HG03060 (cell line): Measurements from ENCODE around the gene PPP1R12C.

Experiments used
- ATAC-seq: cut with Tn5 transposase; IDR thresholded peaks from one replicate; pipeline ENCODE4 v1.9.1; 2021; ENCODE audit warnings: low read depth, moderate number of reproducible peaks; ENCODE audit not compliant: unreplicated experiment

Gene PPP1R12C

DNA sequence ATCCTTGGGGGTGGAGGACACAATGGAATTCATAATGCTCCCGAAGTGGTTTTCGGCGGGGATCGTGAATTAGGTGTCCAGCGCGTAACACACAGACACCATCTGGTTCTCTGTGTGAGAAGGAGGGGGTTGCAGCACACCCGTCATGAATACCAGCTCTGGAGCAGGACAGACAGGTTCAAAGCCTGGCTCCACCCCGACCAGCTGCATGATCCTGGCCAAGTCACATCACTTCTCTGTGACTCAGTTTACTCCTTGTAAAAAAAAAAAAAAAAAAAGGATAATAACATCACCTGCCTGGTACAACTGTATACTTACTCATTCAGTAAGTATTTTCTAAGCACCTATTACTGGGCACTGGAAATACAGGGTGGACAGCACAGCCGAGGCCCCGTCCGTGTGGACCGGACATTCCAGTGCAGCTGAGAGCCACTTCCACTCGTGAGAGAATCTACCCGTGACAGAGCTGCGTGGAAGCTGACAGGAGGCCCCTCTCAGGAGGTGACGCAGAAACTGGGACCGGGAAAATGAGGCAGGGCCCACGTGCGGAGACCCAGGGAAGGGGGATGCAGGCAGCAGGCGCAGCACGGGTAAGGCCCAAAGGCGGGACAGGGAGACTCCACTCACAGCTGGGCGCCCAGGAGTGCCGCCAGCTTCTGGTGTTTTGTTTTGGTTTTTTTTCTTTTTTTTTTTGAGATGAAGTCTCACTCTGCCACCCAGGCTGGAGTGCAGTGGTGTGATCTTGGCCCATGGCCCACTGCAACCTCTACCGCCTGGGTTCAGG, 66.5 kb downstream of the PPP1R12C start:
- no peak for ATAC-seq

GRCh38 chr19:55048446-55048845, 69.0 kb downstream of the PPP1R12C start:
- no peak for ATAC-seq

DNA sequence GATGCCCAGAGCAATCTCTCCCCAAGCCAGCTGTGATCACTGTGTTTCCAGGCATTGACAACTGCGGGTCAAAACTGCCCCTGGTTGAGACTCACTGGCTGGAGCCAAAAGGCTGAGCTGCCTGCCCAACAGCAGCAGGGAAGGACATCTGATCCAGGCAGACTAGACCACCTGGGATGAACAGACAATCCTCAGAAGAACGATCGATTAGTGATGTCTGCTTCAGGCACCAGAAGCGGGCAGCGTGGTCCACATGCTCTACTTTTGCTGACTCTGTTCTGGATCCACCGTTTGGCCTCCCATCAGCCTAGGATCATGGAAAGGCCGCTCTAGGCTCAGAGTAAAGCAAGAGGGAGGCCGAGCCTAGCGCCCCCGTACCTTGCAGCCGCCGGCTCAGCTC, 69.5 kb downstream of the PPP1R12C start:
- ATAC-seq, result no peak

DNA sequence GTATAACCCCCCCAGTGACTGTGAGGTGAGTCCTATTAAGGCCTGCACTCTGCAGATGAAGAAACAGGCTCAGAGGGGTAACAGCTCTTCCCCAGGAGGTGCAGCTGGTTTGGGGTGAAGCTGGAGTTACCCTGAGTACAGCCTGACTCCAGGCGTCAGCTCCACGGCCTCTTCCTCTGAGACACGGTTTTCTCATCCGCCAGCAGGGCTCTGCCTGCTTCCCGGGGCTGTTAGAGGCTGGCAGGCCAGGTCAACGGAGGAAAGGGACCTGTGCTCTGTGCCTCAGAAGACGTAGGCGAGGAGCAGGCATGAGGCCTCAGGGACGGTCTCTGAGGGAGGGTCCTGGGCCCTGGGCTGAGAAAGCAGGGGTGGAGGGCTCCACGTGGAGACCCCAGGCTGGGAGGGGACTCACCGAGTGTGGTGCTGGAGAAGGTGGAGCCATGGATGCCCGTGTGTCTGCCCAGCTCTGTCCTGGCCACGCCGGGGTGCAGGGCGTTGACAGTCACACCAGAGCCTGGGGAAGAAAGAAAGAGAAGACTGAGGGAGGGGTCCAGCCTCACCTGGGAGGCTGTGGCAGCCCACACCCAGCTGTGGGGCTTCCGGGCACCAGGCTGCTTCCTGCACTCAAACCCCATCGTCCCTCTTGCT, 70.3 kb downstream of the PPP1R12C start:
- no peak for ATAC-seq

DNA sequence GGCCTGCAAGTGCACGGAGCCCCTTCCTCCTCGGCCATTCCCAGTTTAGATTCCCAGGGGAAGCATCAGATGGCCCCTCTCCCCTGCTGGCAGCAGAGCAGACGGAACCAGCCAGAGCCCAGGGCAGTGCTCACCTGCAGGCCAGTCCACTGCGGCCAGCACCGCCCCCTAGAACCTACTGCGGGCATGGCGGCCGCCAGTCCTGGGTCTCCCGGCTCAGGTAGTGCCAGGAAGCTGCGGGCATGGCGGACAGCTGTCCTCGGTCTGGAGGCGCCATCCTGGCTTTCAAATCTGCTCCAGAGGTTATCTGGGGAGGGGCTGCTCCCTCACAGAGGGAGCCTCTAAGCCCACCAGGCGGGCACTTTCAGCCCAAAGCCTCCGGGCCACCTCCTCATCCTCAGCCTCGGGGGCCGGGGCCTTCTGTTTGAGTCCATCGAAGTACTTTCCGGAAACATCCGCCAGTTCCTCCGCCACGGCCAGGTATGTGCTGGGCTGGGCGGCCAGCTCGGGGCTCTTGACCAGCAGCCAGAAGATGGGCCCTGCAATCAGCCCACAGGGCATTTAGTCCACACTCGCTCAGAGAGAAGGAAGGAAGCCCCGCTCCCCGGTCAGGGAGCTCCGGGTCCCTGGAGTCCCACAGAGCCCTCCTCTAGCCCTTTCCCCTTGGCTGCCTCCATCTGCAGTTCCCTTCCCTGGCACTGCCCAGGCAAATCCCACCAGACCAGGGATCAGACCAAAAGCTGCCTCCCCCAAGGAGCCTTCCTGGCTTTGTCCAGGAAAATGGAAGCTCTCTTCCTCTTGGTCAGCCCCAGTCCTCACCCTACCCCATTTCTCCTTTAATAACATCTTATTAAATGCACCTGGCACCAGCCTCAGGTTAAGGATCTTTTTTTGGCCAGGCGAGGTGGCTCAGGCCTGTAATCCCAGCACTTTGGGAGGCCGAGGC, 72.4 kb downstream of the PPP1R12C start:
- no peak for ATAC-seq

DNA sequence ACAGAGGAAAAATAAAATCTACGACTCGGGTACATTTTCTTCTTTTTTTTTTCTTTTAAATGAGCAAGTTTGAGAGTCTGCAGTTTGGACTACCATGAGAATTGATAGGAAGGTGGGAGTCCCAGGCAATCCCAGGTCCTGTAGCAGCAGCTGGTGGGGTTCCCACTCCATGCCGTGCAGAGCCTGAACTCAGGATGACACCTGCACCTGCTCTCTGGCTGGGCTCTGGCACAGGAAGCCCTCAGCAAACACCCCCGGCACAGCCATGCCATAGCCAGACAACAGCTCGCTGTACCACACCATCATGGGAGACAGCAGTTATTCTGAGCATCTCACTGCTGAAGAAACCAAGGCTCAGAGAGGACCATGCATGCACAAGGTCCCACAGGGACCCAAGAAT, 73.2 kb downstream of the PPP1R12C start:
- no peak for ATAC-seq

GRCh38 chr19:55042688-55043087, 74.7 kb downstream of the PPP1R12C start:
- no peak for ATAC-seq

- ATAC-seq, result no peak
Measured at GRCh38 chr19:55042344-55042678, 75.1 kb downstream of the PPP1R12C start.

DNA sequence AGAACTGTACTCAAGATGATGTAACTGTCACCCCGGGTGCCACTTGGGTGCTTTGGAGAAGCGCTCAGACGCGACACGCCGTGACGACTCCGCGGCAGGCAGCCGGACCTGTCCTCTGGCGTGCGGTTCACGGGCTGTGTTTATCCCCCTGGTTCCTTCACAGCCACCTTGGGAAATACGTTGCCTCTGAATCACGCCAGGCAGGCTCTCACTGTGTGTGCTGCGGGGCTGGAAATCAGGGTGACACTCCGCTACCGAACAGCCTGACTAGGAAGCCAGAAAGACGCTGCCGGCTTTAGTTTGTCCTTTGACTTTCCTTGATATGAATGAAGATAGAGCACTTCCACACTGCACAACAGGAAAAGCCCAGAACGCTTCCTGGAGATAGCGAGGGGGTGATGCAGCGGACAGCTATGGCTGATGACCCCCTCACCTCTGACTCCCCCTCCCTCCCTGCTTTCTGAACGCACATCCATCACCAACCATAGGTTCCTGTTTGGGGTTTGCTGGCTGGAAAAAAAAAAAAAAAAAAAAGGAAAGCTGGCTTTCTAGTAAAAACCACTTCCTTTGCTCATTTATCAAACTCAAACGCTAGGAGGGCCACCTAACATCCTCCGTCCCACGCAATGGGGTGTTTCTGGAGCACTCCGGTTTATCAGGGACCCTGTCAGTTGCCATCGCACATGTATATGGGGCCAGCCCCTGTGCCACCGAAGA, 75.7 kb downstream of the PPP1R12C start:
- ATAC-seq, result no peak

DNA sequence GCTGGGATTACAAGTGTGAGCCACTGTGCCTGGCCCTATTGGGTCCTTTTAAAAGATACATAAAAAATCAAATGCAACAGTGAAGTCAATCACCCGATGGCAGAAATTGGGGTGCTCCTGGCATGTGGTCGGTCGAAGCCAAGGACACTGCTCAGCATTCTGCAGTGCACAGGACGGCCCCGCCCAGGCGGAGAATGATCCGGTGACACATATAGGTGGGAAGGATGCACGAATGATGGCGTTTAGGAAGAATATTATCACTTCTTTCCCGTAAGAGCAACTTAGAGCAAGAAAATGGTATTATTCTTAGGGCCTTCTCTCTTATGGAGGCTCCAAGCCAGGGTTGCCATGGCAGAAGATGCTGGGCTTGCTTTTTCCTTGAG, 76.2 kb downstream of the PPP1R12C start:
- no peak for ATAC-seq
